Measurements from ENCODE around the gene ANXA9. TPM values are rescaled to one million over a fixed set of nuclear protein-coding genes. Genes with fewer than 3 reads are reported as not detected.

ANXA9 gene
- total RNA-seq, result under 1 TPM; 0.10 to 0.15 TPM

GRCh38 chr1:150981805-150982712 is at the start of gene ANXA9:
ANXA9 (plus strand) TSS chr1:150982292; CDS start chr1:150983106, 814 bp downstream.
- POLR2A ChIA-PET, result no interaction called here

GRCh38 chr1:150944856-150945255 is 37.2 kb upstream of the ANXA9 start:
- POLR2A ChIA-PET, result no interaction called here
- CTCF ChIA-PET, result no interaction called here

More at GRCh38 chr1:150981805-150982712, at the start of gene ANXA9:
- CTCF ChIA-PET, result interaction anchor here (0.5 to 3.5 kb wide), 7 partner anchors 8 to 110 kb away, joined by 3 to 27 read pairs (median 3); no protein-coding TSS in a partner anchor

- ChIA-PET POLR2A (no interaction called here), CTCF (no interaction called here)
These were observed 27.4 kb upstream of the ANXA9 start for GRCh38 chr1:150954708-150955107.

GRCh38 chr1:150955280-150955679 is 26.8 kb upstream of the ANXA9 start:
- ChIA-PET CTCF (no interaction called here), POLR2A (interaction anchor here (0.6 to 1.5 kb wide), 2 partner anchors 13 to 313 kb away, joined by 3 to 6 read pairs; no protein-coding TSS in a partner anchor)

GRCh38 chr1:150957666-150958065 is 24.4 kb upstream of the ANXA9 start:
- ChIA-PET CTCF (interaction anchor here (0.9 to 1.7 kb wide), 3 partner anchors 16 to 525 kb away, joined by 3 to 5 read pairs (median 3); no protein-coding TSS in a partner anchor), POLR2A (interaction anchor here (0.9 to 2.0 kb wide), 2 partner anchors 13 to 300 kb away, joined by 5 to 6 read pairs; no protein-coding TSS in a partner anchor)

- CTCF ChIA-PET, result interaction anchor here (0.6 kb wide), 1 partner anchor 212 kb away, joined by 3 read pairs; no protein-coding TSS in a partner anchor
- POLR2A ChIA-PET, result no interaction called here
These were observed 21.4 kb upstream of the ANXA9 start for GRCh38 chr1:150960646-150961045.

- ChIA-PET CTCF (interaction anchor here (1.2 to 2.4 kb wide), 2 partner anchors 17 to 18 kb away, joined by 3 to 6 read pairs; no protein-coding TSS in a partner anchor), POLR2A (no interaction called here)
These were observed 20.3 kb upstream of the ANXA9 start for GRCh38 chr1:150961756-150962155.

GRCh38 chr1:150963321-150964163 is 18.6 kb upstream of the ANXA9 start:
- POLR2A ChIA-PET, result interaction anchor here (0.6 kb wide), 1 partner anchor 17 kb away, joined by 5 read pairs; no protein-coding TSS in a partner anchor
- CTCF ChIA-PET, result interaction anchor here (2.4 kb wide), 1 partner anchor 16 kb away, joined by 6 read pairs; no protein-coding TSS in a partner anchor

- CTCF ChIA-PET, result no interaction called here
- POLR2A ChIA-PET, result no interaction called here
These were observed 18.0 kb upstream of the ANXA9 start for GRCh38 chr1:150964164-150964489.

- POLR2A ChIA-PET, result no interaction called here
- CTCF ChIA-PET, result interaction anchor here (1.1 kb wide), 1 partner anchor 9 kb away, joined by 3 read pairs; the partner anchor contains the start of gene CERS2
These were observed 16.5 kb upstream of the ANXA9 start for GRCh38 chr1:150965605-150966004.

- CTCF ChIA-PET, result interaction anchor here (1.1 kb wide), 1 partner anchor 9 kb away, joined by 3 read pairs; the partner anchor contains the start of gene CERS2
- POLR2A ChIA-PET, result no interaction called here
These were observed 16.1 kb upstream of the ANXA9 start for GRCh38 chr1:150966011-150966410.

- ChIA-PET CTCF (interaction anchor here (1.1 to 1.5 kb wide), 2 partner anchors 8 to 10 kb away, joined by 3 to 4 read pairs; no protein-coding TSS in a partner anchor), POLR2A (interaction anchor here (1.4 kb wide), 1 partner anchor 12 kb away, joined by 3 read pairs; no protein-coding TSS in a partner anchor)
These were observed 14.2 kb upstream of the ANXA9 start for GRCh38 chr1:150967936-150968335.

GRCh38 chr1:150968491-150968890 is 13.6 kb upstream of the ANXA9 start:
- ChIA-PET POLR2A (interaction anchor here (1.4 kb wide), 1 partner anchor 13 kb away, joined by 3 read pairs; no protein-coding TSS in a partner anchor), CTCF (interaction anchor here (1.5 kb wide), 1 partner anchor 10 kb away, joined by 3 read pairs; no protein-coding TSS in a partner anchor)

GRCh38 chr1:150969626-150970025 is 12.5 kb upstream of the ANXA9 start:
- ChIA-PET CTCF (interaction anchor here (0.7 to 1.3 kb wide), 3 partner anchors 10 to 454 kb away, joined by 3 to 4 read pairs (median 3); no protein-coding TSS in a partner anchor), POLR2A (no interaction called here)

GRCh38 chr1:150970808-150971582 is 11.1 kb upstream of the ANXA9 start:
- POLR2A ChIA-PET, result interaction anchor here (0.6 to 1.6 kb wide), 2 partner anchors 14 to 732 kb away, joined by 4 to 5 read pairs; no protein-coding TSS in a partner anchor
- CTCF ChIA-PET, result no interaction called here

- ChIA-PET POLR2A (interaction anchor here (1.6 kb wide), 1 partner anchor 15 kb away, joined by 5 read pairs; no protein-coding TSS in a partner anchor), CTCF (no interaction called here)
These were observed 10.3 kb upstream of the ANXA9 start for GRCh38 chr1:150971583-150972416.

GRCh38 chr1:150972417-150972940 is 9.6 kb upstream of the ANXA9 start:
- ChIA-PET POLR2A (no interaction called here), CTCF (no interaction called here)

All from activated CD8-positive, alpha-beta memory T cell treated with anti-CD3 and anti-CD28 coated beads for 36 hours (primary cell).